PC-3 (cell line): ENCODE data around the gene GLYATL1B.
"Not testable (repeated sequence)": the region's sequence is repeated elsewhere in the genome, so short reads cannot be mapped to it uniquely, and the experiment has no call there.

Experiments used
- EZH2 ChIP-seq: fragments of 300-600 bp; sonication (generic); IDR thresholded peaks from one replicate; pipeline ENCODE4 v1.6.1; 2017; ENCODE audit warnings: antibody characterized with exemption, mild to moderate bottlenecking, low read length; ENCODE audit not compliant: unreplicated experiment
- EZH2phosphoT487 ChIP-seq: fragments of 300-600 bp; sonication (generic); IDR thresholded peaks from 2 replicates; pipeline ENCODE4 v1.6.1; 2018; ENCODE audit warnings: mild to moderate bottlenecking, antibody characterized with exemption, low read length, borderline replicate concordance
- TF ChIP-seq, protein P1 (sequence below): fragments of 300-600 bp; sonication (generic); conservative IDR thresholded peaks from 2 replicates; pipeline ENCODE4 v1.5.1; 2017; ENCODE audit warnings: antibody characterized with exemption, low read depth, mild to moderate bottlenecking, low read length

DNA sequence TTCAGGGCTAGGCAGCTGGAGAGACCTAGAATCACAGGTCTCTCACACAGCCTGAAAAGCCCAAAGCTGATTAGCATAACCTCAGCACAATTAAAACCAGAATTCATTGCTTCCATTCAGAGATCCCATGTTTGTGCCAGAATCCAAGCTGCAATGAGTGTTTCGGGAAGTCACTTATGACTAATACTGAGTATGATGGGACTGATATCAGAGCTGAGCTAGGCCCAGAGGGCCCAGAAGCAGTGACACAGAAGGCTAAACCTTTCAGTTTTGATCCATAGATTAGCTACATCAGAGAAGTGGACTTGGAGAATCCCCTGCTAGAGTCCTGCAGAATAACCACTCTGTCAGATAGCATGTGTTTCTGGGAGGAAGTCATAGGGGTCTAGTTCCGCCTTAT is 5.7 kb upstream of the GLYATL1B start:
- TF ChIP-seq, protein P1, sequence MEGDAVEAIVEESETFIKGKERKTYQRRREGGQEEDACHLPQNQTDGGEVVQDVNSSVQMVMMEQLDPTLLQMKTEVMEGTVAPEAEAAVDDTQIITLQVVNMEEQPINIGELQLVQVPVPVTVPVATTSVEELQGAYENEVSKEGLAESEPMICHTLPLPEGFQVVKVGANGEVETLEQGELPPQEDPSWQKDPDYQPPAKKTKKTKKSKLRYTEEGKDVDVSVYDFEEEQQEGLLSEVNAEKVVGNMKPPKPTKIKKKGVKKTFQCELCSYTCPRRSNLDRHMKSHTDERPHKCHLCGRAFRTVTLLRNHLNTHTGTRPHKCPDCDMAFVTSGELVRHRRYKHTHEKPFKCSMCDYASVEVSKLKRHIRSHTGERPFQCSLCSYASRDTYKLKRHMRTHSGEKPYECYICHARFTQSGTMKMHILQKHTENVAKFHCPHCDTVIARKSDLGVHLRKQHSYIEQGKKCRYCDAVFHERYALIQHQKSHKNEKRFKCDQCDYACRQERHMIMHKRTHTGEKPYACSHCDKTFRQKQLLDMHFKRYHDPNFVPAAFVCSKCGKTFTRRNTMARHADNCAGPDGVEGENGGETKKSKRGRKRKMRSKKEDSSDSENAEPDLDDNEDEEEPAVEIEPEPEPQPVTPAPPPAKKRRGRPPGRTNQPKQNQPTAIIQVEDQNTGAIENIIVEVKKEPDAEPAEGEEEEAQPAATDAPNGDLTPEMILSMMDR = not testable (repeated sequence)
- not testable (repeated sequence) for TF ChIP-seq EZH2phosphoT487, EZH2
